GM18519 (cell line): ENCODE measurements around the gene ZNF786.
A peak's percentile ranks its signal among the peaks of the same experiment; 100 is the strongest.
"Not testable (repeated sequence)": the region's sequence is repeated elsewhere in the genome, so short reads cannot be mapped to it uniquely, and the experiment has no call there.

ENCODE experiments used
- ATAC-seq: cut with Tn5 transposase; IDR thresholded peaks from one replicate; pipeline ENCODE4 v1.9.1; 2021; ENCODE audit warnings: mild to moderate bottlenecking, moderate library complexity; ENCODE audit not compliant: unreplicated experiment, low FRiP score

Gene ZNF786

GRCh38 chr7:149090397-149091195 lies at the start of gene ZNF786:
Gene ZNF786, minus strand, starts transcription at chr7:149090718. Its CDS starts 78 bp downstream, at chr7:149090640.
- peak; percentile 76 for ATAC-seq

GRCh38 chr7:149136118-149136517 lies 45.6 kb upstream of the ZNF786 start:
- no peak for ATAC-seq

GRCh38 chr7:149133028-149133710 lies 42.7 kb upstream of the ZNF786 start:
- ATAC-seq = no peak

- no peak for ATAC-seq
Measured at GRCh38 chr7:149130572-149131198, 40.2 kb upstream of the ZNF786 start.

- ATAC-seq = peak; percentile 29
Measured at GRCh38 chr7:149126662-149127266, 36.2 kb upstream of the ZNF786 start.

- ATAC-seq = peak; percentile 79
Measured at GRCh38 chr7:149125863-149126661, 35.5 kb upstream of the ZNF786 start, which contains the start of gene ZNF425. Gene ZNF425, minus strand, starts transcription at chr7:149126324. Its CDS starts 111 bp downstream, at chr7:149126213.

- ATAC-seq = no peak
Measured at GRCh38 chr7:149125189-149125862, 34.8 kb upstream of the ZNF786 start.

GRCh38 chr7:149109969-149110368 lies 19.5 kb upstream of the ZNF786 start:
- no peak for ATAC-seq

GRCh38 chr7:149104749-149105148 lies 14.2 kb upstream of the ZNF786 start:
- ATAC-seq = no peak

- no peak for ATAC-seq
Measured at GRCh38 chr7:149104214-149104613, 13.7 kb upstream of the ZNF786 start.

- ATAC-seq = no peak
Measured at GRCh38 chr7:149103424-149103823, 12.9 kb upstream of the ZNF786 start.

- ATAC-seq = no peak
Measured at GRCh38 chr7:149102666-149103065, 12.1 kb upstream of the ZNF786 start.

- no peak for ATAC-seq
Measured at GRCh38 chr7:149100821-149101220, 10.3 kb upstream of the ZNF786 start.

GRCh38 chr7:149099058-149099457 lies 8.5 kb upstream of the ZNF786 start:
- no peak for ATAC-seq

GRCh38 chr7:149097088-149097487 lies 6.6 kb upstream of the ZNF786 start:
- no peak for ATAC-seq

- no peak for ATAC-seq
Measured at GRCh38 chr7:149093228-149093627, 2.7 kb upstream of the ZNF786 start.

GRCh38 chr7:149092244-149092643 lies 1.7 kb upstream of the ZNF786 start:
- ATAC-seq = not testable (repeated sequence)

GRCh38 chr7:149087376-149087775 lies 3.1 kb downstream of the ZNF786 start:
- ATAC-seq = no peak

- ATAC-seq = no peak
Measured at GRCh38 chr7:149085866-149086265, 4.7 kb downstream of the ZNF786 start.
